Measurements from ENCODE around the gene RASSF3. TPM values are rescaled to one million over a fixed set of nuclear protein-coding genes. Genes with fewer than 3 reads are reported as not detected.

The RASSF3 gene
- total and polyA plus RNA-seq, 2 experiments from 2014 or later: 4.8 to 23.6 TPM

DNA sequence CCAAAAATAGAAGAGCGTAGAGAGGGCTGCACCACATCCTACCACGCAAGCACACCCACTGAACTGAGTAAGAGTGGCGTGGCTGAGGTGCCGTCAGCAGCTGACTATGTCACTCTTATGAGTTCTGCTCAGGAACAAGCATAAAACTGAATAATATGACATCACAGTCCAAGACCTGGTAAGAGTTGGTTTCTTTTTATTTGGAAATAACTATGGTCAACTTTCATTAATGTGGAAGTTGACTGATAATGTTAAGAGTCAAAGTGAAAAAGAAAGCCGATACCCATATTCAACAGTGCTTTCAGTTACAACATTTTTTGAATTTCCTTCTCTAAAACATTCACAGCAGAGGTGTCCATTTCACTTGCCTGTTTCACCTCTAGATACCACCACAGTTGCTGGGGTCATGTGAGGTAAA, 104.3 kb downstream of the RASSF3 start:
- TF ChIP-seq, protein P1, sequence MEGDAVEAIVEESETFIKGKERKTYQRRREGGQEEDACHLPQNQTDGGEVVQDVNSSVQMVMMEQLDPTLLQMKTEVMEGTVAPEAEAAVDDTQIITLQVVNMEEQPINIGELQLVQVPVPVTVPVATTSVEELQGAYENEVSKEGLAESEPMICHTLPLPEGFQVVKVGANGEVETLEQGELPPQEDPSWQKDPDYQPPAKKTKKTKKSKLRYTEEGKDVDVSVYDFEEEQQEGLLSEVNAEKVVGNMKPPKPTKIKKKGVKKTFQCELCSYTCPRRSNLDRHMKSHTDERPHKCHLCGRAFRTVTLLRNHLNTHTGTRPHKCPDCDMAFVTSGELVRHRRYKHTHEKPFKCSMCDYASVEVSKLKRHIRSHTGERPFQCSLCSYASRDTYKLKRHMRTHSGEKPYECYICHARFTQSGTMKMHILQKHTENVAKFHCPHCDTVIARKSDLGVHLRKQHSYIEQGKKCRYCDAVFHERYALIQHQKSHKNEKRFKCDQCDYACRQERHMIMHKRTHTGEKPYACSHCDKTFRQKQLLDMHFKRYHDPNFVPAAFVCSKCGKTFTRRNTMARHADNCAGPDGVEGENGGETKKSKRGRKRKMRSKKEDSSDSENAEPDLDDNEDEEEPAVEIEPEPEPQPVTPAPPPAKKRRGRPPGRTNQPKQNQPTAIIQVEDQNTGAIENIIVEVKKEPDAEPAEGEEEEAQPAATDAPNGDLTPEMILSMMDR (IDR thresholded peaks at IDR 0.05; ENCODE audit: low read depth, low read length): no peak
- DNase-seq (ENCODE audit: low read depth in 1 of 2, low spot score in 1 of 2): no peak
- Histone ChIP-seq H3K27ac (no peak overlapping the region), H3K4me1 (ENCODE audit: low read depth) (no peaks in the 10 kb centered on the region), H3K4me3 (no peak overlapping the region), H3K9me3 (ENCODE audit: low read depth) (no peaks in the 10 kb centered on the region), H3K27me3 (no peaks in the 10 kb centered on the region), H3K36me3 (peaks cover 14% of the 10 kb centered on the region)

DNA sequence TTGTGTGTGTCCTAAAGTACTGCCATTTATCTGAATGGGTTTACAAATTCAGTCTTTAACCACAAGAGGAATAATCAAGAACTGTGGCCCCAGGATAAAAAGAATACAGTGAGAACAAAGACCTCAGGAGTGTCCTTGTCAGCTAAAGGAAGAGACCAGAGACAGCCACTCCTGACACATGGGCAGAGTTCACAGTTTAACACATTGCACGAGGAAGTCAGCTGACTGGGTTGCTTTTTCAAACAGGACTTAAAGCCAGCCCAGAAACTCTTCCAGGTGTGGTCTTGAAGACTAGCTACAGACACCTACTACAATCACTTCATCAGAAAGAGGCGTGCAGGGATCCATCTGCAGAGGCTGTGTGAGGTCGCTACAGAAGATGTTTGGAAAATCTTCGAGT, 106.1 kb downstream of the RASSF3 start:
- no peak overlapping the region for H3K4me3 ChIP-seq
- TF ChIP-seq, protein P1 (IDR thresholded peaks at IDR 0.05; ENCODE audit: low read depth, low read length): no peak
- no peaks in the 10 kb centered on the region for H3K4me1 ChIP-seq (ENCODE audit: low read depth)
- no peak for DNase-seq (ENCODE audit: low read depth in 1 of 2, low spot score in 1 of 2)
- H3K27ac ChIP-seq: no peak overlapping the region
- peaks cover 25% of the 10 kb centered on the region for H3K36me3 ChIP-seq
- H3K27me3 ChIP-seq: no peaks in the 10 kb centered on the region
- H3K9me3 ChIP-seq (ENCODE audit: low read depth): no peaks in the 10 kb centered on the region

DNA sequence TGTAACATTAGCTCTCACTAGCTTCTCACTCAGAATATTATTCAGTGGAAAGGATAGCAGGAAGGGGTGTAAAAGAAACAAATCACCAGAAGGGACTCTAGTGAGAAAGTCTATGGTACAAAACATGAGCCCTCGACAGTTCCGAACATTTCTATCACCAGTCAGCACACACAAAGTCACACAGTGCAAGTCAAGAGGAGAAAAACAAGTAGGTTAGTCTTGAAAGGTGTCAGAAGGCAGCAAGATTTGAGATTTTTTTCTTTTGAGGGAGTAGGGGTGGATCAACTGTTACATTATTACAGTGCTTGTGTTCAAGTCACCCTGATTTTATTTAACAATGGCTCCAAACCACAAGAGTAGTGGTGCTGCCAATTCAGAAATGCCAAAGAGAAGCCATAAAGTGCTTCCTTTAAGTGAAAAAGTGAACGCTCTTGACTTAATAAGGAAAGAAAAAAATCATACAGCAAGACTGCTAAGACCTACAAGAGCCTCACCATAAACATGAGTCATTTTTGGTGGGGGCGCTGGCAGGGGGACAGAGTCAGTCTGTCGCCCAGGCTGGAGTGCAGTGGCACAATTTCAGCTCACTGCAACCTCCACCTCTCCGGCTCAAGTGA, 106.7 kb downstream of the RASSF3 start:
- peaks cover 30% of the 10 kb centered on the region for H3K36me3 ChIP-seq
- no peak overlapping the region for H3K27ac ChIP-seq

DNA sequence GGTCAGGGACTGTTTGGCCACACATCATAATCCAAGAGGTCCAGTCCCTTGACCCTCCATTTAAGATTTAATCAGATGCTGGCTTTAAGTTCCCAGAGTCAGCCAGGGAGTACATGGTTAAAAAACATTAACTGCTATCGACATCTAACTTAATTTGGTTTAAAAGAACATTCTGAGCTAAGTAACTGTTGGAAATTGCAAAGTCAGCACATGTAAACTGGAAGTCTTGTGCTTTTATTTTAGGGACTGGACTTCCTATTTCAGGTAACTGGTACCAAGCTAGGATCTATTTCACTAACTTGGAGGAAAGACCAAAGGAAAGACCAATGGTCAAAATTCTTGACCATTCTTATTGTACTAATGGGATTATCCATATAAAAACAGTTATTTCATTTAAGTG, 108.4 kb downstream of the RASSF3 start:
- Histone ChIP-seq H3K36me3 (peaks cover 36% of the 10 kb centered on the region), H3K4me1 (ENCODE audit: low read depth) (no peaks in the 10 kb centered on the region), H3K27me3 (no peaks in the 10 kb centered on the region), H3K4me3 (no peak overlapping the region), H3K27ac (no peak overlapping the region), H3K9me3 (ENCODE audit: low read depth) (no peaks in the 10 kb centered on the region)
- TF ChIP-seq, protein P1 (IDR thresholded peaks at IDR 0.05; ENCODE audit: low read depth, low read length): no peak
- DNase-seq (ENCODE audit: low read depth in 1 of 2, low spot score in 1 of 2): no peak

More for the DNA sequence above, 106.7 kb downstream of the RASSF3 start:
- TF ChIP-seq, protein P1 (IDR thresholded peaks at IDR 0.05; ENCODE audit: low read depth, low read length): no peak
- Histone ChIP-seq H3K27me3 (no peaks in the 10 kb centered on the region), H3K9me3 (ENCODE audit: low read depth) (no peaks in the 10 kb centered on the region), H3K4me3 (no peak overlapping the region), H3K4me1 (ENCODE audit: low read depth) (no peaks in the 10 kb centered on the region)
- DNase-seq (ENCODE audit: low read depth in 1 of 2, low spot score in 1 of 2): no peak

DNA sequence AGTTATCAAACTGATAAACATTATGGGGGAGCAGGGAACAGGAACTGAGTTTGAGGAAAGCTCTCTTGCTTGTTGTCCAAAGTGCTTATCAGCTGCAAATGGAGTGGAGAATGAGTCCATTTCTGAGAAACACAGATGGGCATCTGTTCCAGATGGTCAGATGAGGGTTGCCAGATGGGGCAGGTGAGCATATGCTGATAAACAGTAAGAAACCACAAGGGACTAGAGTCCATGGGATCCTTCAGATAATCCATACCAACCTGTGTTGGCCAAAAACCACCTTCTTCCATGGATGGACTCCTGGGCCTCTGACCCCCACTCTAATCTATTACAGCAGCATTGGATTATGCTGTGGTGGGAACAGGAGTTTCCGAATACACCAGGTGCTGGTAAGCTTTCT, 110.6 kb downstream of the RASSF3 start:
- Histone ChIP-seq H3K36me3 (peaks cover 36% of the 10 kb centered on the region), H3K4me1 (ENCODE audit: low read depth) (no peaks in the 10 kb centered on the region), H3K27me3 (no peaks in the 10 kb centered on the region), H3K27ac (no peak overlapping the region), H3K4me3 (no peak overlapping the region), H3K9me3 (ENCODE audit: low read depth) (no peaks in the 10 kb centered on the region)
- TF ChIP-seq, protein P1 (IDR thresholded peaks at IDR 0.05; ENCODE audit: low read depth, low read length): no peak
- no peak for DNase-seq (ENCODE audit: low read depth in 1 of 2, low spot score in 1 of 2)
